ENCODE results near the gene CES1. TPM values are rescaled to one million over a fixed set of nuclear protein-coding genes. Genes with fewer than 3 reads are reported as not detected.
"Not testable (repeated sequence)": the region's sequence is repeated elsewhere in the genome, so short reads cannot be mapped to it uniquely, and the experiment has no call there.

Gene CES1
- polyA plus RNA-seq, 1 donor from 2014 or later = 0.43 TPM

GRCh38 chr16:55817236-55817912 is 15.5 kb downstream of the CES1 start:
- H3K4me3 Mint-ChIP-seq = no peak overlapping the region
- peaks cover 0 to 14% (median 3%) of the 10 kb centered on the region in 3 donors for H3K9me3 Mint-ChIP-seq
- H3K36me3 Mint-ChIP-seq = no peaks in the 10 kb centered on the region
- H3K4me1 Mint-ChIP-seq = no peaks in the 10 kb centered on the region
- H3K27ac Mint-ChIP-seq = no peak overlapping the region
- H3K27me3 Mint-ChIP-seq = peaks cover 8% of the 10 kb centered on the region

- peaks cover 11% of the 10 kb centered on the region for H3K27me3 Mint-ChIP-seq
These were observed 16.7 kb downstream of the CES1 start for GRCh38 chr16:55816222-55816621.

GRCh38 chr16:55815320-55815719 is 17.6 kb downstream of the CES1 start:
- Mint-ChIP-seq H3K9me3 (peaks cover 0 to 12% (median 0%) of the 10 kb centered on the region in 3 donors), H3K4me3 (peak overlapping the region in 1 of 4 donors; percentile 15), H3K27me3 (peaks cover 11% of the 10 kb centered on the region), H3K27ac (no peak overlapping the region), H3K36me3 (no peaks in the 10 kb centered on the region), H3K4me1 (no peaks in the 10 kb centered on the region)

More at GRCh38 chr16:55816222-55816621, 16.7 kb downstream of the CES1 start:
- not testable (repeated sequence) for H3K36me3 Mint-ChIP-seq, H3K27ac Mint-ChIP-seq, H3K4me1 Mint-ChIP-seq, H3K4me3 Mint-ChIP-seq
- H3K9me3 Mint-ChIP-seq = peaks cover 0 to 12% (median 0%) of the 10 kb centered on the region in 3 donors

DNA sequence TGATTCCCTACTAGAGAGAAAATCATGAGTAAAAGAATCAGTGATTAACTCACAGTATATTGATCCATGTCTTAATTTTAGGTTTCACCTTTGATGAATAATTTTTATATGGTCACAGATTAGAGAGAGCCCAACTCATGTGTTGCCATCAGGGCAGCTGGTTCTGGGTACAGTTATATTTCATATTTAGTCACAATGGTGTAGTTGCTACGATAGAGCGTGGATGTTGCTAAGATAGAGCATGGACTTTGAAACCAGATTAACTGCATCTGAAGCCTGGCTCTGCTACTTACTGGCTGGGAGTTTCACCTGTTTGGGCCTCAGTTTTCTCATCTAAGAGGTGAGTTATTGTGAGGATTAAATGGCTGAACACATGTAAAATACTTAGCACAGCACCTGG is 18.7 kb downstream of the CES1 start:
- not testable (repeated sequence) for H3K36me3 Mint-ChIP-seq, H3K27ac Mint-ChIP-seq
- peaks cover 12% of the 10 kb centered on the region for H3K27me3 Mint-ChIP-seq

GRCh38 chr16:55813730-55814129 is 19.2 kb downstream of the CES1 start:
- H3K4me1 Mint-ChIP-seq, H3K36me3 Mint-ChIP-seq, H3K27ac Mint-ChIP-seq, H3K9me3 Mint-ChIP-seq: not testable (repeated sequence)
- H3K4me3 Mint-ChIP-seq = peak overlapping the region in 1 of 4 donors; percentile 47
- H3K27me3 Mint-ChIP-seq = peaks cover 12% of the 10 kb centered on the region

More for the DNA sequence above, 18.7 kb downstream of the CES1 start:
- not testable (repeated sequence) for H3K4me1 Mint-ChIP-seq, H3K4me3 Mint-ChIP-seq, H3K9me3 Mint-ChIP-seq

DNA sequence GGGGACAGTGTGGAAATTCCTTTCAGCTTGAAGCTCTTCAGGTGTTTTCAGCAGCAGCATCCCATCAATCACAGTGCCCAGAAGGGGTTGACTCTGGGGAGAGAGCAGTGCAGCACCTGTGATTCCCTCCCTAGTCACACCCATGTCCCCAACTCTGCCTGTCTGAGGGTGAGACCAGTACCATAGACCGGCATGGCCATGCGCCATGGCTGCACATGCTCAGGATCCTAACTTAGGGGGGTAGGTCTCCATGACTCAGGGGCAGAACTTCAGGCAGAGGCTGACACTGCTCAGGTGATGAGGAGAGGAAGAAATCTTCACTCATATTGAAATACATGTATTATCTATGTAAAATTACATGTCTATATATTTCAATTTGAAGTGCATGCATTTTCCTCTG is 19.9 kb downstream of the CES1 start:
- Mint-ChIP-seq H3K27me3 (peaks cover 12% of the 10 kb centered on the region), H3K4me3 (no peak overlapping the region), H3K4me1 (no peaks in the 10 kb centered on the region), H3K36me3 (peaks cover 1% of the 10 kb centered on the region), H3K27ac (no peak overlapping the region), H3K9me3 (peaks cover 0 to 8% (median 0%) of the 10 kb centered on the region in 3 donors)

DNA sequence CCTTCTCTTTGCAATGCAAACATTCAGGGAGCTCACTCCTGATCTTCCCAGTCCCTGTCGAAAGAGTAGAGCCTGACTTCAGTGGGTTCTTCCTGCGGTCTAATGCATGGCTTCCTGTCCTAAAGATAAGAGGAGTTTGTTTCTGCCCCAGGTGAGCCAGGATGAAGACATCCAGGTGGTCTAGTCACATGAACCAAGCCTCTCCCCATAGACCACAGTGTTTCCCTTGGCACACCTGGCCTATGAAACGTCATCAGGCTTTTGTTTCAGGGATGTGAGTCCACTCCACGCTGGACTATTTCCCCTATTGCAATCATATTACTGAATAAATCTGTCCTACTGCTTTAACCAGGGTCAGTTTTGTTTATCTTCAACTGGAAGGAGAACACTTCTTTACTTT is 21.1 kb downstream of the CES1 start:
- Mint-ChIP-seq H3K36me3 (peaks cover 1% of the 10 kb centered on the region), H3K4me1 (no peaks in the 10 kb centered on the region), H3K9me3 (peaks cover 0 to 8% (median 0%) of the 10 kb centered on the region in 3 donors), H3K27ac (no peak overlapping the region), H3K27me3 (peaks cover 11% of the 10 kb centered on the region), H3K4me3 (no peak overlapping the region)

DNA sequence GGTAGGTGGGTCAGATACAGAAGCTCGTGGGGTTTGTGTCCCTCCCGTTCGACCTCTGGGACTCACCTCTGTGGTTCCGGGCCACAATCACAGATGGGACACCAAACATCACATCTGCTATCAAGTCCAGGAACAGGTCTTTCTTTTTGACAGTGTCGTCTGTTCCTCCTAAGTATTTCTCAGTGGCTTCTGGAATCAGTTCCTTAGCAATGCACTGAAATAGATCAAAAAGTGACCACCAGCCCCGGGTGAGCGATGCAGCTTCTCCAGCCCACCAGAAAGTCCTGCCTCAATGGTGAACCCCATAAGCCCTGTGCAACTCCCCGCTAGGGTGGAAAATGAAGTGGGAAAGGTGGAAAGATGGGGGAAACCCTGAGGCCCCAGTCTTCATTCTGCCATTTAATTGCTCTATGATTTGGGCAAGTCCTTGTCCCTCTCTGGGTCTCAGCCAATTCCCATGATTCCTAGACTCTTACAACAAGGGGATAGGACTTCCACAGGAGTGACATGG is 22.4 kb downstream of the CES1 start:
- H3K36me3 Mint-ChIP-seq = peaks cover 1% of the 10 kb centered on the region
- H3K27ac Mint-ChIP-seq = no peak overlapping the region
- no peak overlapping the region for H3K4me3 Mint-ChIP-seq
- H3K27me3 Mint-ChIP-seq = peaks cover 9% of the 10 kb centered on the region
- H3K4me1 Mint-ChIP-seq = no peaks in the 10 kb centered on the region
- H3K9me3 Mint-ChIP-seq = peaks cover 0 to 5% (median 0%) of the 10 kb centered on the region in 3 donors

GRCh38 chr16:55809851-55810250 is 23.0 kb downstream of the CES1 start:
- Mint-ChIP-seq H3K4me1 (no peaks in the 10 kb centered on the region), H3K36me3 (peaks cover 1% of the 10 kb centered on the region), H3K9me3 (no peaks in the 10 kb centered on the region), H3K27me3 (peaks cover 9% of the 10 kb centered on the region), H3K4me3 (no peak overlapping the region), H3K27ac (no peak overlapping the region)

DNA sequence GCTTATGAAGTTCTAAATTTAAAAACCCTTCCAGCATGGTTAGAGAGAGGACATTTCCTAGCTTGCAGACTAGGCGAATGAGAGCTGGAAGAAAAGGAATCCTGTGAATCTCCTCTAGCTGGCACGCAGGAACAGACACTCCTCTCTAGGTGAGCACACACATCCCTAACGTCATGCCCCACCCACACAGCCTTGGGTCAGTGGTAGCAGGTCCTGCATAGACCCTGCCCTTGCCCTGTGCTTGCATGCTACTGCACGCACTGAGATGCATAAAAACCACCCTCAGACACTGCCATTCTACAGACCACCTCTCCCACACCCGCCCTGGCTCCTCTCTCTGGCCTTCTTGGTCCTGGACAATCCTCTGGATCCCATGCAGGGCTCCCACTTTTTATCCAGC is 23.5 kb downstream of the CES1 start:
- Mint-ChIP-seq H3K4me3 (no peak overlapping the region), H3K27ac (no peak overlapping the region), H3K4me1 (no peaks in the 10 kb centered on the region), H3K27me3 (peaks cover 9% of the 10 kb centered on the region), H3K9me3 (no peaks in the 10 kb centered on the region), H3K36me3 (peaks cover 1% of the 10 kb centered on the region)

- not testable (repeated sequence) for H3K9me3 Mint-ChIP-seq, H3K27ac Mint-ChIP-seq, H3K36me3 Mint-ChIP-seq, H3K27me3 Mint-ChIP-seq, H3K4me1 Mint-ChIP-seq, H3K4me3 Mint-ChIP-seq
These were observed 24.6 kb downstream of the CES1 start for GRCh38 chr16:55808286-55808685.

GRCh38 chr16:55805104-55805503 is 27.8 kb downstream of the CES1 start:
- not testable (repeated sequence) for H3K9me3 Mint-ChIP-seq, H3K36me3 Mint-ChIP-seq, H3K27me3 Mint-ChIP-seq, H3K4me1 Mint-ChIP-seq, H3K4me3 Mint-ChIP-seq, H3K27ac Mint-ChIP-seq

GRCh38 chr16:55803681-55804080 is 29.2 kb downstream of the CES1 start:
- not testable (repeated sequence) for H3K27me3 Mint-ChIP-seq, H3K4me3 Mint-ChIP-seq, H3K9me3 Mint-ChIP-seq, H3K4me1 Mint-ChIP-seq, H3K27ac Mint-ChIP-seq, H3K36me3 Mint-ChIP-seq

GRCh38 chr16:55792934-55793374 is 39.9 kb downstream of the CES1 start:
- H3K36me3 Mint-ChIP-seq, H3K27me3 Mint-ChIP-seq, H3K4me3 Mint-ChIP-seq, H3K27ac Mint-ChIP-seq, H3K9me3 Mint-ChIP-seq, H3K4me1 Mint-ChIP-seq: not testable (repeated sequence)

DNA sequence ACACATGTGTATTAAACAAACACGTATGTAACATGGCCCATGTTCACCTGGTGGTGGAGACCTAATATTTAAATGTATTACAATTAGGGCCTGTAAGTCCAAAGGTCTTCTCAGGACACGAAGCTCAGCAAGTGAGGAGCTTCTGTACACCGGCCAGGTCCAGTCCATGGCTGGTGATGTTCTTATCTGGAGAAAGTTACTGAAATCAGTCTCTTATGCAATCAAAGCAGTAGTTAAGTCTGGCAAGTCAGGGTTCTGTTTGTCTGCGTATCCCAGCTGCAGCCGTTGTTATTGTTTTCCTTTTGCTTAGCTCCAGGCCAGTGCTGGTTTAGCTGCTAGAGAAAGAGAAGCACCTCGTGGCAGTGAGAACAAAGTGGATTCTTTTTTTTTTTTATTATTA is 41.4 kb downstream of the CES1 start:
- not testable (repeated sequence) for H3K9me3 Mint-ChIP-seq, H3K4me1 Mint-ChIP-seq, H3K36me3 Mint-ChIP-seq, H3K4me3 Mint-ChIP-seq, H3K27ac Mint-ChIP-seq, H3K27me3 Mint-ChIP-seq

DNA sequence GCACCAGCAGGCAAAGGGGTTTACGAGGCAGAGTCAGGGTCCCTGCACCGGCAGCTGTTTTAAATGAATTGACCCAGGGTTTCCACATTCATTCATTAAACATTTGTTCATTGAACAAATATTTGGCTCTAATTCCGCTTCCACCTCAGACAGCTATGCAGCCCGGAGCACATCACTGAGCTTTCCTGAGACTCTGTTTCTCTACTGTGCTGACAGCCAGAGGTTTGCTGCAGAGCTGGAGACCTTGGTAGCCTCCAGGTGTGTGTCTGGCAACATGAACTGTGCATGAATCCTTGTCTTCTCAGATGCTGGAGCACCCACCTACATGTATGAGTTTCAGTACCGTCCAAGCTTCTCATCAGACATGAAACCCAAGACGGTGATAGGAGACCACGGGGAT is 42.7 kb downstream of the CES1 start:
- H3K9me3 Mint-ChIP-seq, H3K4me3 Mint-ChIP-seq, H3K4me1 Mint-ChIP-seq, H3K27ac Mint-ChIP-seq, H3K36me3 Mint-ChIP-seq, H3K27me3 Mint-ChIP-seq: not testable (repeated sequence)

- H3K27ac Mint-ChIP-seq, H3K36me3 Mint-ChIP-seq, H3K4me3 Mint-ChIP-seq, H3K4me1 Mint-ChIP-seq, H3K9me3 Mint-ChIP-seq: not testable (repeated sequence)
- peaks cover 15% of the 10 kb centered on the region for H3K27me3 Mint-ChIP-seq
These were observed 50.2 kb downstream of the CES1 start for GRCh38 chr16:55782793-55783091.

Measured in IgD-negative memory B cell (primary cell).